Smooth muscle cell of the umbilical artery (primary cell): Measurements from ENCODE around the gene KRTAP4-6. TPM values are rescaled to one million over a fixed set of nuclear protein-coding genes. Genes with fewer than 3 reads are reported as not detected.

Experiments
- total RNA-seq: library from RNA; depleted of rRNA; stranded (reverse); fragments of >200 nt; gene quantifications from 2 replicates; pipeline ENCODE4 v1.2.3, GENCODE V29; 2014

The KRTAP4-6 gene
- total RNA-seq, result not detected in 2 replicates

GRCh38 chr17:41140360-41141131 lies at the start of gene KRTAP4-6:
TSS of gene KRTAP4-6 (minus strand) at chr17:41140544. CDS start at chr17:41140487, 57 bp downstream.

GRCh38 chr17:41189837-41190318 lies 49.5 kb upstream of the KRTAP4-6 start, which contains the start of gene KRTAP9-1:
TSS of gene KRTAP9-1 (plus strand) at chr17:41189887. CDS start at chr17:41189887, 0 bp downstream.

GRCh38 chr17:41184480-41184961 lies 44.2 kb upstream of the KRTAP4-6 start, which contains the start of gene KRTAP4-1:
TSS of gene KRTAP4-1 (minus strand) at chr17:41184911. CDS start at chr17:41184854, 57 bp downstream.

DNA sequence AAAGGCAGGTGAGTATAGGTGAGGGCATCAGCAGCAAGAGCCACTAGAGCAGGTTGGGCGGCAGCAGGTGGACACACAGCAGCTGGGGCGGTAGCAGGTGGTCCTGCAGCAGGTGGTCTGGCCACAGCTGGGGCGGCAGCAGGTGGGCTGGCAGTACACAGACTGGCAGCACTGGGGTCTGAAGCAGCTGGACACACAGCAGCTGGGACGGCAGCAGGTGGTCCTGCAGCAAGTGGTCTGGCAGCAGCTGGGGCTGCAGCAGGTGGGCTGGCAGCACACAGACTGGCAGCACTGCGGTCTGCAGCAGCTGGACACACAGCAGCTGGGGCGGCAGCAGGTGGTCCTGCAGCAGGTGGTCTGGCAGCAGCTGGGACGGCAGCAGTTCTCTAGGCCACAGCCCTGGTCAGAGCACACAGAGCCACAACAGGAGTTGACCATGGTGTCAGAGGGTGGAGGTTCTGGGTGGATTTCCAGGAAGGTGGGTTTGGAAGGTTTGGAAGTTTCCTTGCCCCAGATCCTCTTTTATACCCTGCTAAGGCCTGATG lies 37.5 kb upstream of the KRTAP4-6 start, which contains the start of gene KRTAP4-2:
TSS of gene KRTAP4-2 (minus strand) at position 495 of the 545 bp plus-strand sequence. CDS start at position 438, 57 bp downstream.

DNA sequence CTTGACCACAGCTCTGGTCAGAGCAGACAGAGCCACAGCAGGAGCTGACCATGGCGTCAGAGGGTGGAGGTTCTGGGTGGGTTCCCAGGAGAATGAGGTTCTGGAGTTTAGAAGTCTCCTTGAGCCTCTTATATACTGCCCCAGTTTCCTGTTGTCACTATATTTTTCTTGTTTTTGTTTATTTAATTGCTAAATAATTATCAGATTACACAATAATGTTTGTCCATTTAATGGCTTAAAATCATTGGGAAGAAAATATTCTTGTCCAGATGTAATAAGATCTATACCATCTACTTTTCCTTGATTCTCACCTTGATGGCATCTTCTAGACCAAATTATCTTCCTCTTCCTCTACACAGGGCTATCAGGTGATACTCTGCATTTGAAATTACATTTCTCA lies 27.8 kb upstream of the KRTAP4-6 start, which contains the start of gene KRTAP4-3:
TSS of gene KRTAP4-3 (minus strand) at position 101 of the 400 bp plus-strand sequence. CDS start at position 52, 49 bp downstream.

GRCh38 chr17:41160648-41161047 lies 20.3 kb upstream of the KRTAP4-6 start, which contains the start of gene KRTAP4-4:
TSS of gene KRTAP4-4 (minus strand) at chr17:41160748. CDS start at chr17:41160691, 57 bp downstream.

GRCh38 chr17:41149652-41149985 lies 9.3 kb upstream of the KRTAP4-6 start, which contains the start of gene KRTAP4-5:
TSS of gene KRTAP4-5 (minus strand) at chr17:41149825. CDS start at chr17:41149767, 58 bp downstream.

DNA sequence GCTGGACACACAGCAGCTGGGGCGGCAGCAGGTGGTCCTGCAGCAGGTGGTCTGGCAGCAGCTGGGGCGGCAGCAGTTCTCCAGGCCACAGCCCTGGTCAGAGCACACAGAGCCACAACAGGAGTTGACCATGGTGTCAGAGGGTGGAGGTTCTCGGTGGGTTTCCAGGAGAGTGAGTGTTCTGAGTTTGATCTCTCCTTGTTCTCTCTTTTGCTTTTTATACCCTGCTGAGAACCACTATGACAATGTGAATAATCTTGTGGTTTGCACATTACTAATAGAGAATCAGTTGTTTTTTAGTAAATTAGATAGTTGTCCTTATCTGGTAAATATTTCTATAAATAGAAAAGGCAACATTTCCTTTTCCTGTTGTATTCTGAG lies 16.4 kb downstream of the KRTAP4-6 start, which contains the start of gene KRTAP4-12:
TSS of gene KRTAP4-12 (minus strand) at position 192 of the 381 bp plus-strand sequence. CDS start at position 132, 60 bp downstream.

GRCh38 chr17:41117846-41118386 lies 22.4 kb downstream of the KRTAP4-6 start, which contains the start of gene KRTAP4-11:
TSS of gene KRTAP4-11 (minus strand) at chr17:41118373. CDS start at chr17:41118315, 58 bp downstream.

GRCh38 chr17:41105347-41105746 lies 35.0 kb downstream of the KRTAP4-6 start, which contains the start of gene KRTAP4-9:
TSS of gene KRTAP4-9 (plus strand) at chr17:41105389. CDS start at chr17:41105389, 0 bp downstream.

DNA sequence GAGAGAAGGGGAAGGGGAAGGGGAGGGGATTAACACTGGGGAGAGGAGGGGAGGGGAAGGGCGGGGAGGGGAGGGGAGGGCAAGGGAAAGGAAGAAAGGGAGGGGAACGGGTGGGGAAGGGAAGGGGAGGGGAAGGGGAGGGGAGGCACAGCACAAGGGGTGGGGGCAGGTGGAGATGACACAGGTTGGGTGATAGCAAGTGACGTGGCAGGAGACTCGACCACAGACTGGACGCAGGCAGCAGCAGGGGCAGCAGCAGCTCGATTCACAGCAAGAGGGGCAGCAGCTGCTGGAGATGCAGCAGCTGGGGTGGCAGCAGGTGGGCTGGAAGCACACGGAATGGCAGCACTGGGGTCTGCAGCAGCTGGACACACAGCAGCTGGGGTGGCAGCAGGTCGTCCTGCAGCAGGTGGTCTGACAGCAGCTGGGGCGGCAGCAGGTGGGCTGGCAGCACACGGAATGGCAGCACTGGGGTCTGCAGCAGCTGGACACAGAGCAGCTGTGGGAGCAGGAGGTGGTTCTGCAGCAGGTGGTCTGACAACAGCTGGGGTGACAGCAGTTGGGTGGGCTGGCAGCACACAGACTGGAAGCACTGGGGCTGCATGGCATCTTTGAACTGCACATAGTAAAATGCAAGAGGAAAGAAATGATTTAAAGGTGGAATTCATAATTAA lies 38.6 kb downstream of the KRTAP4-6 start, which contains the start of gene KRTAP4-16:
TSS of gene KRTAP4-16 (minus strand) at position 624 of the 674 bp plus-strand sequence. CDS start at position 624, 0 bp downstream.

GRCh38 chr17:41098042-41098441 lies 42.3 kb downstream of the KRTAP4-6 start, which contains the start of gene KRTAP4-8:
TSS of gene KRTAP4-8 (minus strand) at chr17:41098142. CDS start at chr17:41098084, 58 bp downstream.

Other genes with a start within 250 kb of the KRTAP4-6 start
- gene KRT23, start 202.9 kb downstream of the KRTAP4-6 start, total RNA-seq, result 0.28 TPM in 1 of 2 replicates, not detected in the other
- gene KRT39, start 173.6 kb downstream of the KRTAP4-6 start, total RNA-seq, result not detected in 2 replicates
- not detected in 2 replicates for gene KRT40, start 156.2 kb downstream of the KRTAP4-6 start, total RNA-seq
- gene KRTAP3-3, start 146.4 kb downstream of the KRTAP4-6 start, total RNA-seq, result not detected in 2 replicates
- gene KRTAP3-2, start 140.6 kb downstream of the KRTAP4-6 start, total RNA-seq, result not detected in 2 replicates
- not detected in 2 replicates for gene KRTAP3-1, start 131.4 kb downstream of the KRTAP4-6 start, total RNA-seq
- 0.23 and 0.30 TPM in 2 replicates for gene KRTAP1-5, start 113.3 kb downstream of the KRTAP4-6 start, total RNA-seq
- not detected in 2 replicates for gene KRTAP1-4, start 110.3 kb downstream of the KRTAP4-6 start, total RNA-seq
- gene KRTAP1-3, start 105.7 kb downstream of the KRTAP4-6 start, total RNA-seq, result not detected in 2 replicates
- gene KRTAP1-1, start 99.1 kb downstream of the KRTAP4-6 start, total RNA-seq, result not detected in 2 replicates
- gene KRTAP2-1, start 93.2 kb downstream of the KRTAP4-6 start, total RNA-seq, result not detected in 2 replicates
- not detected in 2 replicates for gene KRTAP2-2, start 85.3 kb downstream of the KRTAP4-6 start, total RNA-seq
- gene KRTAP2-3, start 80.4 kb downstream of the KRTAP4-6 start, total RNA-seq, result 0.65 TPM in 1 of 2 replicates, not detected in the other
- gene KRTAP2-4, start 74.7 kb downstream of the KRTAP4-6 start, total RNA-seq, result not detected in 2 replicates
- not detected in 2 replicates for gene KRTAP4-7, start 56.4 kb downstream of the KRTAP4-6 start, total RNA-seq
- gene KRTAP4-8, start 42.4 kb downstream of the KRTAP4-6 start, total RNA-seq, result not detected in 2 replicates
- not detected in 2 replicates for gene KRTAP4-16, start 38.3 kb downstream of the KRTAP4-6 start, total RNA-seq
- gene KRTAP4-9, start 35.2 kb downstream of the KRTAP4-6 start, total RNA-seq, result not detected in 2 replicates
- not detected in 2 replicates for gene KRTAP4-11, start 22.2 kb downstream of the KRTAP4-6 start, total RNA-seq
- gene KRTAP4-12, start 16.4 kb downstream of the KRTAP4-6 start, total RNA-seq, result not detected in 2 replicates
- gene KRTAP4-5, start 9.3 kb upstream of the KRTAP4-6 start, total RNA-seq, result not detected in 2 replicates
- not detected in 2 replicates for gene KRTAP4-4, start 20.2 kb upstream of the KRTAP4-6 start, total RNA-seq
- gene KRTAP4-3, start 27.7 kb upstream of the KRTAP4-6 start, total RNA-seq, result not detected in 2 replicates
- not detected in 2 replicates for gene KRTAP4-2, start 37.7 kb upstream of the KRTAP4-6 start, total RNA-seq
- not detected in 2 replicates for gene KRTAP4-1, start 44.4 kb upstream of the KRTAP4-6 start, total RNA-seq
- gene KRTAP9-1, start 49.3 kb upstream of the KRTAP4-6 start, total RNA-seq, result not detected in 2 replicates
- gene KRTAP9-2, start 86.1 kb upstream of the KRTAP4-6 start, total RNA-seq, result not detected in 2 replicates
- gene KRTAP9-3, start 91.9 kb upstream of the KRTAP4-6 start, total RNA-seq, result not detected in 2 replicates
- not detected in 2 replicates for gene KRTAP9-8, start 97.5 kb upstream of the KRTAP4-6 start, total RNA-seq
- not detected in 2 replicates for gene KRTAP9-4, start 109.1 kb upstream of the KRTAP4-6 start, total RNA-seq
- not detected in 2 replicates for gene KRTAP9-9, start 114.8 kb upstream of the KRTAP4-6 start, total RNA-seq
- not detected in 2 replicates for gene KRTAP9-6, start 124.8 kb upstream of the KRTAP4-6 start, total RNA-seq
- gene KRTAP9-7, start 135.2 kb upstream of the KRTAP4-6 start, total RNA-seq, result not detected in 2 replicates
- not detected in 2 replicates for gene KRTAP29-1, start 162.3 kb upstream of the KRTAP4-6 start, total RNA-seq
- gene KRTAP16-1, start 168.8 kb upstream of the KRTAP4-6 start, total RNA-seq, result not detected in 2 replicates
- gene KRTAP17-1, start 175.2 kb upstream of the KRTAP4-6 start, total RNA-seq, result not detected in 2 replicates
- not detected in 2 replicates for gene KRT33A, start 210.3 kb upstream of the KRTAP4-6 start, total RNA-seq
- gene KRT33B, start 229.3 kb upstream of the KRTAP4-6 start, total RNA-seq, result 0.30 and 0.32 TPM in 2 replicates
- gene KRT34, start 241.8 kb upstream of the KRTAP4-6 start, total RNA-seq, result 0.89 and 6.6 TPM in 2 replicates